Neural progenitor cell (in vitro differentiated cells): ENCODE results near the gene FMNL2.

ENCODE experiments used
- CTCF ChIP-seq: fragments of 200-600 bp; sonication (generic); IDR thresholded peaks from 2 replicates; pipeline ENCODE4 v1.5.1; 2017; ENCODE audit warnings: antibody characterized with exemption, mild to moderate bottlenecking
- EZH2 ChIP-seq: fragments of 200-600 bp; sonication (generic); IDR thresholded peaks from 2 replicates; pipeline ENCODE4 v1.6.1; 2017; ENCODE audit warnings: antibody characterized with exemption, mild to moderate bottlenecking, moderate library complexity
- EZH2phosphoT487 ChIP-seq: fragments of 200-600 bp; sonication (generic); IDR thresholded peaks from 2 replicates; pipeline ENCODE4 v1.6.1; 2017; ENCODE audit warnings: antibody characterized with exemption

GRCh38 chr2:152421521-152422370 is 86.8 kb downstream of the FMNL2 start:
- no peak for TF ChIP-seq CTCF
- no peak for TF ChIP-seq EZH2phosphoT487
- TF ChIP-seq EZH2: no peak
